Measurements from ENCODE around the gene DGKH. TPM values are rescaled to one million over a fixed set of nuclear protein-coding genes. Genes with fewer than 3 reads are reported as not detected.

DGKH gene
- total and polyA plus RNA-seq, 9 of the 15 experiments (the other 6 are each of a cell fraction or from before 2014, with no cell fraction given): 0.38 to 4.4 (median 3.1) TPM

GRCh38 chr13:42259515-42259914, 211.1 kb downstream of the DGKH start (continued):
- no peak for TF ChIP-seq ZBTB49 (CRISPR knock-in tag; IDR thresholded peaks at IDR 0.05; ENCODE audit: borderline replicate concordance)
- TF ChIP-seq ZNF316 (IDR thresholded peaks at IDR 0.05): no peak
- no peak for TF ChIP-seq TGIF2 (CRISPR knock-in tag; IDR thresholded peaks at IDR 0.05)
- TF ChIP-seq SIN3B (IDR thresholded peaks at IDR 0.05; ENCODE audit: low read depth): no peak
- no peak for TF ChIP-seq YY1 (IDR thresholded peaks at IDR 0.05; ENCODE audit: borderline replicate concordance in 1 of 3, control insufficient read depth in 1 of 3, extremely low read depth in 1 of 3, insufficient read depth in 3 of 3, insufficient read length in 1 of 3, insufficient replicate concordance in 2 of 3, low read depth in 1 of 3, low read length in 2 of 3)
- TF ChIP-seq CBFA2T3 (IDR thresholded peaks at IDR 0.05): peak; percentile 90
- no peak for TF ChIP-seq GTF2F1 (IDR thresholded peaks at IDR 0.05; ENCODE audit: low read depth, low read length)
- no peak for TF ChIP-seq KDM1A (IDR thresholded peaks at IDR 0.05)
- no peak for TF ChIP-seq ZNF184 (CRISPR knock-in tag; IDR thresholded peaks at IDR 0.05)
- TF ChIP-seq NCOA2 (IDR thresholded peaks at IDR 0.05; ENCODE audit: partially characterized antibody in 2 of 2): no peak
- TF ChIP-seq ARNT (IDR thresholded peaks at IDR 0.05): peak; percentile 53 to 75; a peak in 3 of 4 replicates
- no peak for TF ChIP-seq CBX1 (IDR thresholded peaks at IDR 0.05; ENCODE audit: low read depth)
- TF ChIP-seq PCBP2 (IDR thresholded peaks at IDR 0.05; ENCODE audit: low read depth, low read length, poor library complexity, severe bottlenecking): no peak
- TF ChIP-seq BRCA1 (IDR thresholded peaks at IDR 0.05): no peak
- TF ChIP-seq BRCA1 (CRISPR knock-in tag; IDR thresholded peaks at IDR 0.05): no peak
- TF ChIP-seq SMARCC2 (IDR thresholded peaks at IDR 0.05; ENCODE audit: low read depth): peak; percentile 17; the same call in 1 of the 2 replicates
- no peak for TF ChIP-seq PPARD (CRISPR knock-in tag; IDR thresholded peaks at IDR 0.05)
- no peak for TF ChIP-seq HMG20B (CRISPR knock-in tag; IDR thresholded peaks at IDR 0.05)
- TF ChIP-seq L3MBTL2 (IDR thresholded peaks at IDR 0.05): peak; percentile 48; the same call in 1 of the 2 replicates
- no peak for TF ChIP-seq ZNF589 (CRISPR knock-in tag; IDR thresholded peaks at IDR 0.05; ENCODE audit: low read depth)
- no peak for TF ChIP-seq ZNF134 (CRISPR knock-in tag; conservative IDR thresholded peaks at IDR 0.05)
- TF ChIP-seq FOSL1 (tag; conservative IDR thresholded peaks at IDR 0.05): no peak
- no peak for TF ChIP-seq PYGO2 (tag; IDR thresholded peaks at IDR 0.05)
- TF ChIP-seq, protein P1, sequence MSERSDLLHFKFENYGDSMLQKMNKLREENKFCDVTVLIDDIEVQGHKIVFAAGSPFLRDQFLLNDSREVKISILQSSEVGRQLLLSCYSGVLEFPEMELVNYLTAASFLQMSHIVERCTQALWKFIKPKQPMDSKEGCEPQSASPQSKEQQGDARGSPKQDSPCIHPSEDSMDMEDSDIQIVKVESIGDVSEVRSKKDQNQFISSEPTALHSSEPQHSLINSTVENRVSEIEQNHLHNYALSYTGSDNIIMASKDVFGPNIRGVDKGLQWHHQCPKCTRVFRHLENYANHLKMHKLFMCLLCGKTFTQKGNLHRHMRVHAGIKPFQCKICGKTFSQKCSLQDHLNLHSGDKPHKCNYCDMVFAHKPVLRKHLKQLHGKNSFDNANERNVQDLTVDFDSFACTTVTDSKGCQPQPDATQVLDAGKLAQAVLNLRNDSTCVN (CRISPR knock-in tag; IDR thresholded peaks at IDR 0.05): no peak
- no peak for TF ChIP-seq MED1 (CRISPR knock-in tag; IDR thresholded peaks at IDR 0.05; ENCODE audit: borderline replicate concordance)
- no peak for TF ChIP-seq PHF8 (IDR thresholded peaks at IDR 0.05; ENCODE audit: borderline replicate concordance, low read length)
- TF ChIP-seq SNAPC5 (CRISPR knock-in tag; IDR thresholded peaks at IDR 0.05): no peak
- TF ChIP-seq ARID1B (IDR thresholded peaks at IDR 0.05): peak; percentile 93
- peak; percentile 77; the same call in 1 of the 2 replicates for TF ChIP-seq SOX6 (IDR thresholded peaks at IDR 0.05)
- TF ChIP-seq HEY1 (CRISPR knock-in tag; IDR thresholded peaks at IDR 0.05; ENCODE audit: borderline replicate concordance): no peak

Measured in K562 (cell line).